HPDE6-E6E7 (cell line): Measurements from ENCODE around the gene STEAP3.

Experiments used
- DNase-seq: peaks from one replicate; pipeline ENCODE4 v3.0.0; 2011; ENCODE audit warnings: missing footprints; ENCODE audit errors: extremely low spot score

STEAP3 gene

GRCh38 chr2:119293900-119294299 lies 70.3 kb downstream of the STEAP3 start:
- no peak for DNase-seq

GRCh38 chr2:119294671-119295070 lies 71.0 kb downstream of the STEAP3 start:
- no peak for DNase-seq

DNA sequence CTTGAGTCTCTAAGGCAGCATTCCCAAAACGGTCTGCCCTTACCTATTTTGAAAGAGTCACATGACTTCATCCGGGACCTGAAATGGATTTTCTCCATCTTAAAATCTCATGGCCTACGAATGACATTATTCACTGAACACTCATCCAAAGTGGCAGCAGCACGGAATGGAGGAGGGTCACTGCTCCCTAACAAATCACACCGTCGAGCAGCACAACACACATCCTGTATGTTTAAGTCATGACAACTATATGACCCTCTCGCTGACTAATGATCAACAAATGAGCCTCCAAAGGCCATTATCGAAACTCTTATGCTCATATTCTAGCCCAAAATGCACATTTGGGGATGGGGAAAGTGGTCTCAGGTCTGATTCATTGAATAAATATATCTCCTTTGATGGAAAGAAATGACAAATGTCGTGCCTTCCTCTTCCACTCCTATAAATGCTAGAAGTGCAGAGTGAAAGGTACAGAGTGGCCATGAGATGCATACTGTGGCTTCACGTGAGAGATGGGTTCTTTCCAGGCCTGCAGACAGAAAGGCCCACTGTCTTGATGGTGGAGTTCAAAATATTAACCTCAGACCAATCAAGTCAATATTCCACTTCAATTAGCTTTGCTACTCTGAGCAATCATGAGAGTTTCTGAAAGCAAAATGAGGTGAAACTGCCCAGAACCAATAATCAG lies 72.2 kb downstream of the STEAP3 start:
- no peak for DNase-seq

DNA sequence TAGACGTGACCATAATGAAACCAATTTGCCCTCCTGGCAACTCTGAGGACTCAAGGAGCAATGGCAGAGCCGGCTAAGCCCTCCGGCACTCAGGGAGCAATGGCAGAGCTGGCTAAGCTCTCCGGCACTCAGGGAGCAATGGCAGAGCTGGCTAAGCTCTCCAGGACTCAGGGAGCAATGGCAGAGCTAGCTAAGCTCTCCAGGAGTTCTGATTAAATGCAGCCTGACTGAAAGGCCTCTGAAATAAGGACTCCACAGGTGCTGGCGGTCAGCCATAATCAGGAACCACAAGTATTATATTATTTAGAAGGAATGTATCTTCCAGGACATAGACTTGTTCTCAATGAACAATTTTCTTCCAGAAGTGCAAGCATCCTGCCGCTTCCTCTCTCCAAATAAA lies 77.8 kb downstream of the STEAP3 start:
- DNase-seq: no peak

GRCh38 chr2:119304847-119305246 lies 81.2 kb downstream of the STEAP3 start:
- no peak for DNase-seq

GRCh38 chr2:119305497-119306195 lies 82.0 kb downstream of the STEAP3 start:
- DNase-seq: no peak

GRCh38 chr2:119306196-119306590 lies 82.6 kb downstream of the STEAP3 start:
- DNase-seq: no peak

GRCh38 chr2:119307419-119308140 lies 83.9 kb downstream of the STEAP3 start:
- no peak for DNase-seq

- DNase-seq: no peak
Observed at GRCh38 chr2:119308793-119309330, 85.2 kb downstream of the STEAP3 start.

GRCh38 chr2:119311371-119311770 lies 87.7 kb downstream of the STEAP3 start:
- no peak for DNase-seq

GRCh38 chr2:119311831-119312230 lies 88.2 kb downstream of the STEAP3 start:
- DNase-seq: no peak
